Colonic mucosa (tissue), 4 donors: Measurements from ENCODE around the gene FGF1. TPM values are rescaled to one million over a fixed set of nuclear protein-coding genes. Genes with fewer than 3 reads are reported as not detected.

Experiments
- DNase-seq: peaks from one replicate; pipeline ENCODE4 v3.0.0-alpha.2; 2020
- H3K27ac ChIP-seq: fragments of 200-600 bp; one replicate; pipeline ENCODE4 v1.8.0; 2021
- H3K27me3 ChIP-seq: fragments of 200-600 bp; one replicate; pipeline ENCODE4 v1.8.0; 2021
- H3K36me3 ChIP-seq: fragments of 200-600 bp; one replicate; pipeline ENCODE4 v1.8.0; 2021
- H3K4me1 ChIP-seq: fragments of 200-600 bp; one replicate; pipeline ENCODE4 v1.8.0; 2021; ENCODE audit warnings: mild to moderate bottlenecking
- H3K4me3 ChIP-seq: fragments of 200-600 bp; one replicate; pipeline ENCODE4 v1.8.0; 2021
- H3K9ac ChIP-seq, 2 donors: one replicate each; pipeline ENCODE4 v1.7.0; 2013; ENCODE audit warnings: control low read depth in 2 of 2, low read depth in 2 of 2, low read length in 2 of 2
- H3K9me3 ChIP-seq: fragments of 200-600 bp; one replicate; pipeline ENCODE4 v1.8.0; 2021
- intact Hi-C: fragments of 100-400 bp; cut with DNase I; formaldehyde crosslinking; loops from one replicate; pipeline ENCODE4 v1.14.1; 2022
- total RNA-seq, 2 donors: library from RNA; stranded (reverse); fragmentation: NEBNext Ultra II Directional in 1 of 2; extraction: Animal tissue kit (Norgen Biotek cat#: 25700) in 1 of 2; gene quantifications; one replicate each; pipeline ENCODE4 v1.2.1, GENCODE V29; 2021
- TF ChIP-seq, protein P1 (sequence below): fragments of 200-600 bp; IDR thresholded peaks from one replicate; pipeline ENCODE4 v1.8.0; 2022; ENCODE audit warnings: antibody characterized with exemption, mild to moderate bottlenecking
- donor health status: healthy.
- donor health status: DM: no; HTN: no; CAD: no.
- donor health status: DM: no; HTN: no; CAD: no.

Gene FGF1
- total RNA-seq, 2 donors from 2014 or later, result 0.90 TPM; not detected in 1

DNA sequence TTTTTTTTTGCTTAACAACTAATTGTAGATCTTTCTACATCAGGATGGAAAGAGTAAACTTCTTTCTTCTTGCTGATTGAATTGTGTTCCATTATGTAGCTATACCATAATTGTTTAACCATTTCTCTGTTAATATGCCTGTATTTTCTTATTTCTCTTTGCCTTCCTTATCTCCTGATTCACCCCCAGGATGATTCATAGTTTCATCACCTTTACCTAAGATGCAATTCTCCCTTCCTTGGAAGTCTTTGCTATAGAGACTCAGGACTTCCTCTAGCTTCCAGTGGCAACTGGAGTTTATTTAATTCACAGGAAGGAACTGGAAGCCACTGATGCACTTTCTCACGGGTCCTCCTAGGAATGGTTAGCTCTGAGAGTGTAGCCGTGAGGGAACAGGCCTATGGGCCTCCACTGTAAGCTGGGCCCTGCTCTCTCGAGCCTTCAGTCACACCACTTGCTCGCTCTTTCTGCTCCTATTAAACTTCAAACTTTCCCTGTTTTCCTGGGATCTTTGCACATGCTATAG, 83.1 kb downstream of the FGF1 start:
- intact Hi-C loops, result no loop called here
- TF ChIP-seq, protein P1, sequence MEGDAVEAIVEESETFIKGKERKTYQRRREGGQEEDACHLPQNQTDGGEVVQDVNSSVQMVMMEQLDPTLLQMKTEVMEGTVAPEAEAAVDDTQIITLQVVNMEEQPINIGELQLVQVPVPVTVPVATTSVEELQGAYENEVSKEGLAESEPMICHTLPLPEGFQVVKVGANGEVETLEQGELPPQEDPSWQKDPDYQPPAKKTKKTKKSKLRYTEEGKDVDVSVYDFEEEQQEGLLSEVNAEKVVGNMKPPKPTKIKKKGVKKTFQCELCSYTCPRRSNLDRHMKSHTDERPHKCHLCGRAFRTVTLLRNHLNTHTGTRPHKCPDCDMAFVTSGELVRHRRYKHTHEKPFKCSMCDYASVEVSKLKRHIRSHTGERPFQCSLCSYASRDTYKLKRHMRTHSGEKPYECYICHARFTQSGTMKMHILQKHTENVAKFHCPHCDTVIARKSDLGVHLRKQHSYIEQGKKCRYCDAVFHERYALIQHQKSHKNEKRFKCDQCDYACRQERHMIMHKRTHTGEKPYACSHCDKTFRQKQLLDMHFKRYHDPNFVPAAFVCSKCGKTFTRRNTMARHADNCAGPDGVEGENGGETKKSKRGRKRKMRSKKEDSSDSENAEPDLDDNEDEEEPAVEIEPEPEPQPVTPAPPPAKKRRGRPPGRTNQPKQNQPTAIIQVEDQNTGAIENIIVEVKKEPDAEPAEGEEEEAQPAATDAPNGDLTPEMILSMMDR, result no peak
- H3K4me3 ChIP-seq, result no peak overlapping the region
- H3K36me3 ChIP-seq, result no peaks in the 10 kb centered on the region
- no peak overlapping the region for H3K9ac ChIP-seq
- H3K27me3 ChIP-seq, result no peaks in the 10 kb centered on the region
- H3K27ac ChIP-seq, result no peak overlapping the region
- no peak for DNase-seq
- H3K4me1 ChIP-seq, result no peaks in the 10 kb centered on the region
- H3K9me3 ChIP-seq, result no peaks in the 10 kb centered on the region

DNA sequence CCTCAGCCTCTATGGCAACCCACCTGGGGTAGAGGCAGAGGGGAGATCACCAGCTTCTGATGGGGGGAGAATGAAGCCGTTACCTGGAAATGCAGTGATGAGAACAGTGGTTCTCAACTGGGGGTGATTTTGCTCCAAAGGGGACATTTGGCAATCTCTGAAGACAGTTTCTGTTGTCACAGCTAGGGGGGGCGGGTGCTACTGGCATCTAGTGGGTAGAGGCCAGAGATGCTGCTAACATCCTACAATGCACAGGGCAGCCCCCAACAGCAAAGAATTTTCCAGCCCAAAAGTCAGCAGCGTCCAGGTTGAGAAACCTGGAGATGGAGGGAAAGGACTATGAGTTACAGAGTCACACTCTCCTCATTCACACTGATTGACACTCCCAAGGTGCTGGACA, 84.5 kb downstream of the FGF1 start:
- DNase-seq, result no peak
- no peak overlapping the region for H3K4me3 ChIP-seq
- TF ChIP-seq, protein P1, result no peak

DNA sequence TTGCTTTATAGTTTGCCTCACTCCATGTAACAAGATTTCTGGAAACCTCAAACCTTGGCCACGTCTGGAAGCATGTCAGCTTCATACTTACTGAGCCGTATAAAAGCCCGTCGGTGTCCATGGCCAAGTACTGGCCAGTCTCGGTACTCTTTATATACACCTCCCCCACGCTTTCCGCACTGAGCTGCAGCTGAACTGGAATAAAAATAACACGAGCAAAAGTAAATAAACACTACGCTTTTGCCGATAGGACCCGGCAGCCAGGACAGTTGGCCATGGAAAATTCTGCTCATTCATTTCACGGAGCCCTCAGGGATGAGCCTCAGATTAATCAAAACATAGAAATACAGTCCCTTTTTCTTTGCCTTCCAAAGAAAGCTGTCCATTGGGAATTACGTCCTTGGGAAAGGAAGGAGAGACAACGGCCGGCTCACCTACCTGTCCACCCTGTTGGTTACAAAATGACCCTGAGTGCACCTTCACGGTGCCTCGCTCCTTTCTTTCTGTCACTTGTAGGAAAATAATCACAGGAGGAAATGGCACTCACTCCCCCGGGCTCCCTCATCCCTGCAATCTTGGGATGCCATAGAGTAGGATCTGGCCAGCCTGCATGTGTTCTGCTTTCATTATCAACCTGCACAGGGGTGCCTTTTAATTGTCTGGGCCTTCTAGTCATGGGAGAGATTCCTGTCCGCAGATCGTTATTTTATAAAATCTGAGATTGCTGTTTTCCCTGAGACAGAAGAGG, 85.1 kb downstream of the FGF1 start:
- intact Hi-C loops, result no loop called here
- H3K9ac ChIP-seq, result no peak overlapping the region

More for the DNA sequence above, 84.5 kb downstream of the FGF1 start:
- no peaks in the 10 kb centered on the region for H3K27me3 ChIP-seq
- no peaks in the 10 kb centered on the region for H3K36me3 ChIP-seq
- intact Hi-C loops, result no loop called here
- no peak overlapping the region for H3K27ac ChIP-seq
- H3K9me3 ChIP-seq, result no peaks in the 10 kb centered on the region
- no peak overlapping the region for H3K9ac ChIP-seq
- no peaks in the 10 kb centered on the region for H3K4me1 ChIP-seq

DNA sequence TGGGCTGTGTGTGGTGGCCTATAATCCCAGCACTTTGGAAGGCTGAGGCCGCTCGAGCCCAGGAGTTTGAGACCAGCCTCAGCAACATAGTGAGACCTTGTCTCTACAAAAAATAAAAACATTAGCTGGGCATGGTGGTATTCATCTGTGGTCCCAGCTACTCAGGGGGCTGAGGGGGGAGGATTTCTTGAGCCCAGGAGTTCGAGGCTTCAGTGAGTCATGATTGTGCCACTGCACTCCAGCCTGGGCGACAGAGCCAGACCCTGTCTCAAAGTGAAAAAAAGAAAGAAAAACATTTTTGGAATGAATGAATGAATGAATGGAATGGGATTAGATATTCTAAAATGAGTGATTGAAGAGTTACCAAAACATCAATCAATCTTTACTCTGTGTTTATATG, 85.8 kb downstream of the FGF1 start:
- no peak overlapping the region for H3K4me3 ChIP-seq
- DNase-seq, result no peak
- intact Hi-C loops, result no loop called here
- H3K27me3 ChIP-seq, result no peaks in the 10 kb centered on the region
- H3K36me3 ChIP-seq, result no peaks in the 10 kb centered on the region
- no peak overlapping the region for H3K9ac ChIP-seq
- H3K27ac ChIP-seq, result no peak overlapping the region
- TF ChIP-seq, protein P1, result no peak
- H3K4me1 ChIP-seq, result no peaks in the 10 kb centered on the region
- no peaks in the 10 kb centered on the region for H3K9me3 ChIP-seq

More for the DNA sequence above, 85.1 kb downstream of the FGF1 start:
- Histone ChIP-seq H3K27ac (no peak overlapping the region), H3K36me3 (no peaks in the 10 kb centered on the region), H3K4me1 (no peaks in the 10 kb centered on the region), H3K27me3 (no peaks in the 10 kb centered on the region), H3K9me3 (no peaks in the 10 kb centered on the region), H3K4me3 (no peak overlapping the region)
- TF ChIP-seq, protein P1, result no peak
- DNase-seq, result no peak

DNA sequence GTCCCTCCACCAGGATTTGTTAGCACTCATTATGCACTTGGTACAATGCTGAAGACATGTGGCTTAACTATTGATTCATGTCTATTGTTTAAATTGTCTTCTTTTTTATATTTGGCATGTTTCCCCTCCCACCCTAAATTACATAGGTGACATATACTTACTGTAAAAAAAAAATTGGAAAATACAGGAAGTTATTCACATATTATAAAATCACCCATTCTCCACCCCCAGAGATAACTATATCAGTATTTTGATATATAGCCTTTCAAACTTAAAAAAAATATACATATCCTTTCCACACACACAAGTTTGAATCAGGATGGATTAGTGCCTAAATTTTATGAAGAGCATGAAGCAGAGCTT, 87.6 kb downstream of the FGF1 start:
- H3K4me1 ChIP-seq, result no peaks in the 10 kb centered on the region
- no peaks in the 10 kb centered on the region for H3K27me3 ChIP-seq
- H3K4me3 ChIP-seq, result no peak overlapping the region
- H3K36me3 ChIP-seq, result no peaks in the 10 kb centered on the region
- no peak for DNase-seq
- H3K9me3 ChIP-seq, result no peaks in the 10 kb centered on the region
- TF ChIP-seq, protein P1, result no peak
- H3K9ac ChIP-seq, result no peak overlapping the region
- H3K27ac ChIP-seq, result no peak overlapping the region
- intact Hi-C loops, result no loop called here
